Fibroblast of peridontal ligament (primary cell): Measurements from ENCODE around the gene AFF4.

Experiments used
- DNase-seq: peaks from one replicate; pipeline ENCODE4 v3.0.0-alpha.2; 2010; ENCODE audit errors: extremely low read depth

Gene AFF4

DNA sequence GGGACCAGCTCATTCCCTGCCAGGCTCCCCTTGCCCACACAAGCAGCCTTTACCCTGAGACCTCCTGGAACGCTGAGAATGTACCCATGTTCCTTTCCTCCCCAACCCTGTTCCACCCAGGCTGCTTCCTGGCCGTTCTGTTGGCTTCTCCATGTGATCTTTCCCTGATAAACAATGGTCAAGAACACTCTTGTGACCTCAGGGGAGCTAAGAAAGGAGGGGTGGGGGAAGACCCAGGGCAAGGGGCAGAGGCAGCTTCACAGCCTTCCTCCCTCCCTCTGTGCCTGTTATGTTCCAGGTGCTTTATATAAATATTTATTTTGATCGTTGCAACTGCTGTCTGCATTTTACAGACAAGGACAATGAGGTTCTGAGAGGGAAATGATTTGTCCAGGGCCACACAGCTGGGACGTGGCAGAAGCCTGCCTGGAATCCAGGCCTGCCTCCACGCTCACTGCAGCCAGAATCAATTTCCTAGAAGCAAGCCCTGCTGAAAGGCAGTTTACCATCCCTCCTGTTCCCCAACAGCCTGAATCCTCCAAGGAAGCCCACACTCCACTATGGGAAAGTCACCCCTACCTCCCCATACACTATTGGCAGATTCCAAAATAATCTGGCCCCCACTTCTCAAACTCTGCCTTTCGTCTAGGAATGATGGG is 136.9 kb downstream of the AFF4 start:
- DNase-seq, result no peak

DNA sequence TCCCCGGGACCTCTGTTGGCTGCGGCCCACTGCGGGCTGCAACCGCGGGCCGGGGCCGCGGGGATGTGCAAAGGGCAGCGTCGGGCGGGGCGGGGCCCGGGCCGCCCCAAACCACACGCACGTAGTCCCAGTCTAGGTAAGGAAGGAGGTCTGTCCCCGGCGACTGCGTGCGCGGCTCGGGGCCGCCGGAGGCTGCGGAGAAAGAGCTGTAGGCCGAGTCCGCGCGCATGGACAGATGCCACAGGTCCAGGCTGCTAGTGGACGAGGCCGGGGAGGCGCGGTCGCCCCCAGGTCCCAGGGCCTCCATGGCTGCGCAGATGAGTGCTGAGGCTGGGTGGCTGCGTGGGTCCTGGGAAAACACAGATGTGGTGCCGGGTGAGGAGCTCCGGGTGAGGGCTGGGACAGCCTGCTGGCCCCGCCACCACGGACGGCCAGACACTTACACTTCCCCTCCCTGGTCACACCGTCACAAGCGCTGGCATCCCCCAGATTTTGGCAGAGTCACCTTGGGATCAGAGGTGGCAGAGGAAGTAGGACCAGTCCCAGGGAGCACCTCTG is 137.5 kb downstream of the AFF4 start:
- DNase-seq, result no peak
